Neural progenitor cell (in vitro differentiated cells): ENCODE results near the gene OXSR1.

Experiments used
- EZH2 ChIP-seq: fragments of 200-600 bp; sonication (generic); IDR thresholded peaks from 2 replicates; pipeline ENCODE4 v1.6.1; 2017; ENCODE audit warnings: antibody characterized with exemption, mild to moderate bottlenecking, moderate library complexity
- EZH2phosphoT487 ChIP-seq: fragments of 200-600 bp; sonication (generic); IDR thresholded peaks from 2 replicates; pipeline ENCODE4 v1.6.1; 2017; ENCODE audit warnings: antibody characterized with exemption
- TF ChIP-seq, protein P1 (sequence below): fragments of 200-600 bp; sonication (generic); IDR thresholded peaks from 2 replicates; pipeline ENCODE4 v1.5.1; 2017; ENCODE audit warnings: antibody characterized with exemption, mild to moderate bottlenecking

- TF ChIP-seq, protein P1, sequence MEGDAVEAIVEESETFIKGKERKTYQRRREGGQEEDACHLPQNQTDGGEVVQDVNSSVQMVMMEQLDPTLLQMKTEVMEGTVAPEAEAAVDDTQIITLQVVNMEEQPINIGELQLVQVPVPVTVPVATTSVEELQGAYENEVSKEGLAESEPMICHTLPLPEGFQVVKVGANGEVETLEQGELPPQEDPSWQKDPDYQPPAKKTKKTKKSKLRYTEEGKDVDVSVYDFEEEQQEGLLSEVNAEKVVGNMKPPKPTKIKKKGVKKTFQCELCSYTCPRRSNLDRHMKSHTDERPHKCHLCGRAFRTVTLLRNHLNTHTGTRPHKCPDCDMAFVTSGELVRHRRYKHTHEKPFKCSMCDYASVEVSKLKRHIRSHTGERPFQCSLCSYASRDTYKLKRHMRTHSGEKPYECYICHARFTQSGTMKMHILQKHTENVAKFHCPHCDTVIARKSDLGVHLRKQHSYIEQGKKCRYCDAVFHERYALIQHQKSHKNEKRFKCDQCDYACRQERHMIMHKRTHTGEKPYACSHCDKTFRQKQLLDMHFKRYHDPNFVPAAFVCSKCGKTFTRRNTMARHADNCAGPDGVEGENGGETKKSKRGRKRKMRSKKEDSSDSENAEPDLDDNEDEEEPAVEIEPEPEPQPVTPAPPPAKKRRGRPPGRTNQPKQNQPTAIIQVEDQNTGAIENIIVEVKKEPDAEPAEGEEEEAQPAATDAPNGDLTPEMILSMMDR = no peak
- TF ChIP-seq EZH2 (no peak), EZH2phosphoT487 (no peak)
Observed at GRCh38 chr3:38133557-38134405, 31.6 kb upstream of the OXSR1 start.
